Amygdala (tissue), 56 donors: ENCODE results near the gene ARID1B.

Experiments
- DNase-seq, 56 donors: peaks; one replicate each; lab custom pipeline; 2025; lab: John Stamatoyannopoulos, UW

ARID1B gene

GRCh38 chr6:157224178-157224950, 447.2 kb downstream of the ARID1B start:
- DNase-seq = no peak

GRCh38 chr6:157224951-157225574, 447.9 kb downstream of the ARID1B start:
- DNase-seq = no peak

GRCh38 chr6:157225575-157225995, 448.4 kb downstream of the ARID1B start:
- no peak for DNase-seq

- DNase-seq = no peak
Observed at GRCh38 chr6:157226026-157226625, 448.9 kb downstream of the ARID1B start.

- DNase-seq = no peak
Observed at GRCh38 chr6:157226761-157227160, 449.6 kb downstream of the ARID1B start.

GRCh38 chr6:157227202-157228166, 450.3 kb downstream of the ARID1B start:
- DNase-seq = no peak

- peak in 20 of 56 donors; percentile 11 to 64 (median 28) for DNase-seq
Observed at GRCh38 chr6:157228426-157229131, 451.4 kb downstream of the ARID1B start.

GRCh38 chr6:157229132-157229618, 452.0 kb downstream of the ARID1B start:
- DNase-seq = peak in 2 of 56 donors; percentile 32 to 38

GRCh38 chr6:157229713-157230112, 452.5 kb downstream of the ARID1B start:
- DNase-seq = no peak

GRCh38 chr6:157230910-157231309, 453.7 kb downstream of the ARID1B start:
- DNase-seq = no peak

- no peak for DNase-seq
Observed at GRCh38 chr6:157232161-157232895, 455.1 kb downstream of the ARID1B start.

- DNase-seq = no peak
Observed at GRCh38 chr6:157233156-157233555, 456.0 kb downstream of the ARID1B start.

- DNase-seq = no peak
Observed at GRCh38 chr6:157233686-157234085, 456.5 kb downstream of the ARID1B start.

- peak in 31 of 56 donors; percentile 10 to 62 (median 36) for DNase-seq
Observed at GRCh38 chr6:157235600-157236039, 458.4 kb downstream of the ARID1B start.

GRCh38 chr6:157236040-157236725, 459.0 kb downstream of the ARID1B start:
- no peak for DNase-seq

- DNase-seq = no peak
Observed at GRCh38 chr6:157238346-157238745, 461.2 kb downstream of the ARID1B start.

- no peak for DNase-seq
Observed at GRCh38 chr6:157239148-157239547, 462.0 kb downstream of the ARID1B start.

- peak in 1 of 56 donors; percentile 57 for DNase-seq
Observed at GRCh38 chr6:157239671-157240058, 462.5 kb downstream of the ARID1B start.
